ENCODE results near the gene MGLL. TPM values are rescaled to one million over a fixed set of nuclear protein-coding genes. Genes with fewer than 3 reads are reported as not detected.

The MGLL gene
- total and polyA plus RNA-seq, 9 of the 15 experiments (the other 6 are each of a cell fraction or from before 2014, with no cell fraction given), result 0.12 to 0.32 (median 0.18) TPM; not detected in 6

- TF ChIP-seq, protein P1, sequence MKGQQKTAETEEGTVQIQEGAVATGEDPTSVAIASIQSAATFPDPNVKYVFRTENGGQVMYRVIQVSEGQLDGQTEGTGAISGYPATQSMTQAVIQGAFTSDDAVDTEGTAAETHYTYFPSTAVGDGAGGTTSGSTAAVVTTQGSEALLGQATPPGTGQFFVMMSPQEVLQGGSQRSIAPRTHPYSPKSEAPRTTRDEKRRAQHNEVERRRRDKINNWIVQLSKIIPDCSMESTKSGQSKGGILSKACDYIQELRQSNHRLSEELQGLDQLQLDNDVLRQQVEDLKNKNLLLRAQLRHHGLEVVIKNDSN (CRISPR knock-in tag; IDR thresholded peaks at IDR 0.05), result no peak
- TF ChIP-seq ZBTB5 (IDR thresholded peaks at IDR 0.05), result no peak
- no peak for TF ChIP-seq CHD2 (IDR thresholded peaks at IDR 0.05; ENCODE audit: low read depth, low read length)
- TF ChIP-seq PTBP1 (IDR thresholded peaks at IDR 0.05; ENCODE audit: low read depth, low read length), result no peak
- no peak for TF ChIP-seq XRCC5 (IDR thresholded peaks at IDR 0.05; ENCODE audit: low read depth, low read length)
- no peak for TF ChIP-seq NFIC (IDR thresholded peaks at IDR 0.05)
- TF ChIP-seq, protein P2, sequence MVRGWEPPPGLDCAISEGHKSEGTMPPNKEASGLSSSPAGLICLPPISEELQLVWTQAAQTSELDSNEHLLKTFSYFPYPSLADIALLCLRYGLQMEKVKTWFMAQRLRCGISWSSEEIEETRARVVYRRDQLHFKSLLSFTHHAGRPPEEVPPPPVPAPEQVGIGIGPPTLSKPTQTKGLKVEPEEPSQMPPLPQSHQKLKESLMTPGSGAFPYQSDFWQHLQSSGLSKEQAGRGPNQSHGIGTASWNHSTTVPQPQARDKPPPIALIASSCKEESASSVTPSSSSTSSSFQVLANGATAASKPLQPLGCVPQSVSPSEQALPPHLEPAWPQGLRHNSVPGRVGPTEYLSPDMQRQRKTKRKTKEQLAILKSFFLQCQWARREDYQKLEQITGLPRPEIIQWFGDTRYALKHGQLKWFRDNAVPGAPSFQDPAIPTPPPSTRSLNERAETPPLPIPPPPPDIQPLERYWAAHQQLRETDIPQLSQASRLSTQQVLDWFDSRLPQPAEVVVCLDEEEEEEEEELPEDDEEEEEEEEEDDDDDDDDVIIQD (CRISPR knock-in tag; IDR thresholded peaks at IDR 0.05), result no peak
- TF ChIP-seq ZNF197 (CRISPR knock-in tag; IDR thresholded peaks at IDR 0.05; ENCODE audit: low read depth), result no peak
- no peak for TF ChIP-seq ZFP1 (CRISPR knock-in tag; IDR thresholded peaks at IDR 0.05)
Measured at GRCh38 chr3:127858521-127858920, 36.2 kb upstream of the MGLL start (continued).
